HepG2 (cell line): ENCODE results near the gene NCKAP1. TPM values are rescaled to one million over a fixed set of nuclear protein-coding genes. Genes with fewer than 3 reads are reported as not detected.

ENCODE experiments used
- FOSL2 ChIP-seq: sonication (generic); formaldehyde crosslinking; IDR thresholded peaks from 2 replicates; pipeline ENCODE4 v1.4.0; 2020; ENCODE audit warnings: missing genetic modification reagents
- HIVEP1 ChIP-seq: sonication (generic); formaldehyde crosslinking; IDR thresholded peaks from 2 replicates; pipeline ENCODE4 v1.4.0; 2020; ENCODE audit warnings: mild to moderate bottlenecking, missing genetic modification reagents
- IKZF1 ChIP-seq: fragments of 450-650 bp; IDR thresholded peaks from 2 replicates; pipeline ENCODE4 v1.7.1; 2016
- KDM6A ChIP-seq: IDR thresholded peaks from 2 replicates; pipeline ENCODE4 v1.6.1; 2016; ENCODE audit warnings: low read depth
- NFYB ChIP-seq: sonication (generic); formaldehyde crosslinking; IDR thresholded peaks from 2 replicates; pipeline ENCODE4 v1.4.0; 2020; ENCODE audit warnings: missing genetic modification reagents
- SOX5 ChIP-seq: IDR thresholded peaks from 2 replicates; pipeline ENCODE4 v1.6.1; 2016; ENCODE audit warnings: borderline replicate concordance
- TEF ChIP-seq: sonication (generic); formaldehyde crosslinking; IDR thresholded peaks from 2 replicates; pipeline ENCODE4 v1.5.0; 2020; ENCODE audit warnings: missing genetic modification reagents
- YEATS4 ChIP-seq: sonication (generic); formaldehyde crosslinking; IDR thresholded peaks from 2 replicates; pipeline ENCODE4 v1.4.0; 2020; ENCODE audit warnings: missing genetic modification reagents, borderline replicate concordance
- ZBTB20 ChIP-seq: sonication (generic); formaldehyde crosslinking; IDR thresholded peaks from 2 replicates; pipeline ENCODE4 v1.8.1; 2023; ENCODE audit warnings: missing genetic modification reagents, low read depth, mild to moderate bottlenecking, borderline replicate concordance
- ZBTB4 ChIP-seq: sonication (generic); formaldehyde crosslinking; IDR thresholded peaks from 2 replicates; pipeline ENCODE4 v1.4.0; 2020; ENCODE audit warnings: missing genetic modification reagents, mild to moderate bottlenecking, borderline replicate concordance
- ZMYM4 ChIP-seq: sonication (generic); formaldehyde crosslinking; IDR thresholded peaks from 2 replicates; pipeline ENCODE4 v1.8.1; 2023; ENCODE audit warnings: mild to moderate bottlenecking, missing genetic modification reagents
- ZNF333 ChIP-seq: sonication (generic); formaldehyde crosslinking; IDR thresholded peaks from 2 replicates; pipeline ENCODE4 v1.4.0; 2020; ENCODE audit warnings: mild to moderate bottlenecking, missing genetic modification reagents, borderline replicate concordance
- ZNF335 ChIP-seq: sonication (generic); formaldehyde crosslinking; IDR thresholded peaks from 2 replicates; pipeline ENCODE4 v1.4.0; 2020; ENCODE audit warnings: missing genetic modification reagents
- ZNF337 ChIP-seq: sonication (generic); formaldehyde crosslinking; IDR thresholded peaks from 2 replicates; pipeline ENCODE4 v1.5.1; 2020; ENCODE audit warnings: missing genetic modification reagents, low read depth, mild to moderate bottlenecking, borderline replicate concordance
- ZNF547 ChIP-seq: sonication (generic); formaldehyde crosslinking; IDR thresholded peaks from 2 replicates; pipeline ENCODE4 v1.5.1; 2020; ENCODE audit warnings: mild to moderate bottlenecking, missing genetic modification reagents
- ZNF549 ChIP-seq: sonication (generic); formaldehyde crosslinking; IDR thresholded peaks from 2 replicates; pipeline ENCODE4 v1.5.0; 2020; ENCODE audit warnings: missing genetic modification reagents
- ZSCAN29 ChIP-seq: sonication (generic); formaldehyde crosslinking; conservative IDR thresholded peaks from 2 replicates; pipeline ENCODE4 v1.4.0; 2020; ENCODE audit warnings: mild to moderate bottlenecking, missing genetic modification reagents
- polyA plus RNA-seq, 8 experiments: library from polyadenylated mRNA; depleted of rRNA in 3 of 8; stranded (reverse) in 7 of 8; unstranded in 1 of 8; fragments of >200 nt; fragmentation: Illumina TruSeq in 4 of 8; extraction: Trizol in 4 of 8; gene quantifications; 2 replicates each; pipeline versions ENCODE4 v1.2.1 to v1.2.3, GENCODE V29; 2011 to 2016; ENCODE audit warnings: low read depth in 4 of 8, missing spikeins in 1 of 8, mixed read lengths in 1 of 8; ENCODE audit not compliant: insufficient read depth in 1 of 8
- total RNA-seq, 5 experiments: library from RNA; depleted of rRNA; stranded (reverse); fragments of >200 nt; fragmentation: Illumina TruSeq; extraction: Trizol; gene quantifications; 2 replicates each; pipeline ENCODE4 v1.2.3, GENCODE V29; 2016; ENCODE audit warnings: low read depth in 1 of 5
- TF ChIP-seq, protein P1 (sequence below): sonication (generic); formaldehyde crosslinking; IDR thresholded peaks from 2 replicates; pipeline ENCODE4 v1.8.0; 2022; ENCODE audit warnings: mild to moderate bottlenecking, missing genetic modification reagents; ENCODE audit not compliant: insufficient replicate concordance

NCKAP1 gene
- total and polyA plus RNA-seq, 2 of the 13 experiments (the other 11 are each of a cell fraction or from before 2014, with no cell fraction given), result 72.1 to 96.3 TPM

- TF ChIP-seq NFYB (CRISPR knock-in tag) (no peak), KDM6A (no peak), ZBTB20 (no peak; the same call in 1 of the 2 replicates), FOSL2 (CRISPR knock-in tag) (no peak; the same call in 1 of the 2 replicates), TEF (CRISPR knock-in tag) (no peak), ZNF549 (no peak), SOX5 (CRISPR knock-in tag) (no peak), ZBTB4 (CRISPR knock-in tag) (no peak), ZNF335 (no peak), IKZF1 (no peak), ZNF333 (CRISPR knock-in tag) (peak; percentile 41; the same call in 1 of the 2 replicates), ZNF337 (no peak), HIVEP1 (CRISPR knock-in tag) (no peak), ZSCAN29 (no peak), ZNF547 (CRISPR knock-in tag) (no peak; the same call in 1 of the 2 replicates), YEATS4 (CRISPR knock-in tag) (peak; percentile 78), ZMYM4 (CRISPR knock-in tag) (no peak)
- TF ChIP-seq, protein P1, sequence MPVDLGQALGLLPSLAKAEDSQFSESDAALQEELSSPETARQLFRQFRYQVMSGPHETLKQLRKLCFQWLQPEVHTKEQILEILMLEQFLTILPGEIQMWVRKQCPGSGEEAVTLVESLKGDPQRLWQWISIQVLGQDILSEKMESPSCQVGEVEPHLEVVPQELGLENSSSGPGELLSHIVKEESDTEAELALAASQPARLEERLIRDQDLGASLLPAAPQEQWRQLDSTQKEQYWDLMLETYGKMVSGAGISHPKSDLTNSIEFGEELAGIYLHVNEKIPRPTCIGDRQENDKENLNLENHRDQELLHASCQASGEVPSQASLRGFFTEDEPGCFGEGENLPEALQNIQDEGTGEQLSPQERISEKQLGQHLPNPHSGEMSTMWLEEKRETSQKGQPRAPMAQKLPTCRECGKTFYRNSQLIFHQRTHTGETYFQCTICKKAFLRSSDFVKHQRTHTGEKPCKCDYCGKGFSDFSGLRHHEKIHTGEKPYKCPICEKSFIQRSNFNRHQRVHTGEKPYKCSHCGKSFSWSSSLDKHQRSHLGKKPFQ (CRISPR knock-in tag), result peak; percentile 20
Observed at GRCh38 chr2:183037553-183038340, 510 bp downstream of the NCKAP1 start (continued).
